Neural progenitor cell (in vitro differentiated cells): ENCODE data around the gene TFAP2C.

Experiments
- CTCF ChIP-seq: fragments of 200-600 bp; sonication (generic); IDR thresholded peaks from 2 replicates; pipeline ENCODE4 v1.5.1; 2017; ENCODE audit warnings: antibody characterized with exemption, mild to moderate bottlenecking
- EZH2 ChIP-seq: fragments of 200-600 bp; sonication (generic); IDR thresholded peaks from 2 replicates; pipeline ENCODE4 v1.6.1; 2017; ENCODE audit warnings: antibody characterized with exemption, mild to moderate bottlenecking, moderate library complexity
- EZH2phosphoT487 ChIP-seq: fragments of 200-600 bp; sonication (generic); IDR thresholded peaks from 2 replicates; pipeline ENCODE4 v1.6.1; 2017; ENCODE audit warnings: antibody characterized with exemption

GRCh38 chr20:56664796-56665195, 35.7 kb downstream of the TFAP2C start:
- no peak for TF ChIP-seq CTCF
- no peak for TF ChIP-seq EZH2
- no peak for TF ChIP-seq EZH2phosphoT487
